Measurements from ENCODE around the gene KRTAP2-4.

KRTAP2-4 gene

GRCh38 chr17:41024697-41025096 lies 41.0 kb downstream of the KRTAP2-4 start:
- H3K4me3 ChIP-seq (replicated peaks; ENCODE audit: insufficient read depth, low read length) = no peak overlapping the region
- DNase-seq (ENCODE audit: low read depth in 1 of 2, low spot score in 1 of 2) = no peak
- H3K27me3 ChIP-seq (ENCODE audit: insufficient read depth, poor library complexity, severe bottlenecking) = peaks cover 3% of the 10 kb centered on the region
- no peak overlapping the region for H3K27ac ChIP-seq (replicated peaks)
- TF ChIP-seq CTCF (IDR thresholded peaks at IDR 0.05; ENCODE audit: insufficient read depth, low read length) = no peak
- TF ChIP-seq SPI1 (IDR thresholded peaks at IDR 0.05; ENCODE audit: borderline replicate concordance, low read depth) = no peak
- no peak for TF ChIP-seq REST (IDR thresholded peaks at IDR 0.05; ENCODE audit: insufficient replicate concordance, low read depth)

- no peak for DNase-seq (ENCODE audit: low read depth in 1 of 2, low spot score in 1 of 2)
- TF ChIP-seq CTCF (IDR thresholded peaks at IDR 0.05; ENCODE audit: insufficient read depth, low read length) = no peak
- no peaks in the 10 kb centered on the region for H3K27me3 ChIP-seq (ENCODE audit: insufficient read depth, poor library complexity, severe bottlenecking)
- no peak overlapping the region for H3K27ac ChIP-seq (replicated peaks)
- H3K4me3 ChIP-seq (replicated peaks; ENCODE audit: insufficient read depth, low read length) = no peak overlapping the region
These were observed 45.3 kb downstream of the KRTAP2-4 start for GRCh38 chr17:41020336-41020735.

- no peak for TF ChIP-seq POLR2AphosphoS5 (IDR thresholded peaks at IDR 0.05; ENCODE audit: low read depth)
- TF ChIP-seq CTCF (IDR thresholded peaks at IDR 0.05; ENCODE audit: insufficient read depth, low read length) = no peak
- H3K4me3 ChIP-seq (replicated peaks; ENCODE audit: insufficient read depth, low read length) = no peak overlapping the region
- H3K27me3 ChIP-seq (ENCODE audit: insufficient read depth, poor library complexity, severe bottlenecking) = no peaks in the 10 kb centered on the region
- no peak overlapping the region for H3K27ac ChIP-seq (replicated peaks)
- no peak for DNase-seq (ENCODE audit: low read depth in 1 of 2, low spot score in 1 of 2)
These were observed 46.3 kb downstream of the KRTAP2-4 start for GRCh38 chr17:41019415-41019814.

GRCh38 chr17:41018541-41018940 lies 47.1 kb downstream of the KRTAP2-4 start:
- TF ChIP-seq GABPA (IDR thresholded peaks at IDR 0.05; ENCODE audit: low read depth) (no peak), CTCF (IDR thresholded peaks at IDR 0.05; ENCODE audit: insufficient read depth, low read length) (no peak), REST (IDR thresholded peaks at IDR 0.05; ENCODE audit: insufficient replicate concordance, low read depth) (no peak), POLR2AphosphoS5 (IDR thresholded peaks at IDR 0.05; ENCODE audit: low read depth) (no peak), SPI1 (IDR thresholded peaks at IDR 0.05; ENCODE audit: borderline replicate concordance, low read depth) (no peak)
- no peak overlapping the region for H3K27ac ChIP-seq (replicated peaks)
- no peaks in the 10 kb centered on the region for H3K27me3 ChIP-seq (ENCODE audit: insufficient read depth, poor library complexity, severe bottlenecking)
- H3K4me3 ChIP-seq (replicated peaks; ENCODE audit: insufficient read depth, low read length) = no peak overlapping the region
- peak in 1 of 2 experiments; percentile 58 for DNase-seq (ENCODE audit: low read depth in 1 of 2, low spot score in 1 of 2)

Data from HL-60 (cell line).